Left ventricle myocardium inferior (tissue), 1 donor: Measurements from ENCODE around the gene PODN. TPM values are rescaled to one million over a fixed set of nuclear protein-coding genes. Genes with fewer than 3 reads are reported as not detected.
A peak's percentile ranks its signal among the peaks of the same experiment; 100 is the strongest.

Experiments
- DNase-seq: peaks from one replicate; pipeline ENCODE4 v3.0.0-alpha.2; 2020
- H3K27ac ChIP-seq: fragments of 200-600 bp; replicated peaks from 2 replicates; pipeline ENCODE4 v1.8.0; 2021
- H3K27me3 ChIP-seq: fragments of 200-600 bp; 2 replicates; pipeline ENCODE4 v1.8.0; 2021; ENCODE audit warnings: low read depth
- H3K36me3 ChIP-seq: fragments of 200-600 bp; 2 replicates; pipeline ENCODE4 v1.8.0; 2021
- H3K4me1 ChIP-seq: fragments of 200-600 bp; 2 replicates; pipeline ENCODE4 v1.8.0; 2021
- H3K4me3 ChIP-seq: fragments of 200-600 bp; 2 replicates; pipeline ENCODE4 v1.8.0; 2021; ENCODE audit warnings: mild to moderate bottlenecking, moderate library complexity
- H3K9me3 ChIP-seq: fragments of 200-600 bp; replicated peaks from 2 replicates; pipeline ENCODE4 v1.8.0; 2021
- intact Hi-C: fragments of 100-400 bp; cut with micrococcal nuclease; formaldehyde crosslinking; loops from one replicate; pipeline ENCODE4 v1.11.0; 2022
- total RNA-seq: library from RNA; stranded (reverse); fragmentation: NEBNext Ultra II Directional; extraction: Animal tissue kit (Norgen Biotek cat#: 25700); gene quantifications from one replicate; pipeline ENCODE4 v1.2.1, GENCODE V29; 2021
- TF ChIP-seq, protein P1 (sequence below): fragments of 200-600 bp; IDR thresholded peaks from 2 replicates; pipeline ENCODE4 v1.8.0; 2021; ENCODE audit warnings: antibody characterized with exemption, mild to moderate bottlenecking, borderline replicate concordance
- donor health status: DM: no; HTN: yes; CAD: no; lungs with severe emphysema.

PODN gene
- total RNA-seq, 1 donor from 2014 or later: 22.9 TPM

- DNase-seq: no peak
- intact Hi-C loops: no loop called here
Observed at GRCh38 chr1:53083636-53084588, 21.9 kb downstream of the PODN start.

DNA sequence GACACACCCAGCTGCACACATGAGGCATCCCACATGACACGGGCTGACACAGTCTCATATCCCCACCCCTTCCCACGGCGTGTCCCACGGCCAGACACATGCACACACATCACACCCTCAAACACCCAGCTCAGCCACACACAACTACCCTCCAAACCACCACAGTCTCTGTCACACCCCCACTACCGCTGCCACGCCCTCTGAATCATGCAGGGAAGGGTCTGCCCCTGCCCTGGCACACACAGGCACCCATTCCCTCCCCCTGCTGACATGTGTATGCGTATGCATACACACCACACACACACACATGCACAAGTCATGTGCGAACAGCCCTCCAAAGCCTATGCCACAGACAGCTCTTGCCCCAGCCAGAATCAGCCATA, 22.6 kb downstream of the PODN start:
- H3K9me3 ChIP-seq: no peaks in the 10 kb centered on the region
- no peak overlapping the region for H3K27ac ChIP-seq
- peaks cover 15% of the 10 kb centered on the region for H3K4me1 ChIP-seq
- no peak for DNase-seq
- no peaks in the 10 kb centered on the region for H3K36me3 ChIP-seq
- intact Hi-C loops: no loop called here
- no peaks in the 10 kb centered on the region for H3K27me3 ChIP-seq
- TF ChIP-seq, protein P1, sequence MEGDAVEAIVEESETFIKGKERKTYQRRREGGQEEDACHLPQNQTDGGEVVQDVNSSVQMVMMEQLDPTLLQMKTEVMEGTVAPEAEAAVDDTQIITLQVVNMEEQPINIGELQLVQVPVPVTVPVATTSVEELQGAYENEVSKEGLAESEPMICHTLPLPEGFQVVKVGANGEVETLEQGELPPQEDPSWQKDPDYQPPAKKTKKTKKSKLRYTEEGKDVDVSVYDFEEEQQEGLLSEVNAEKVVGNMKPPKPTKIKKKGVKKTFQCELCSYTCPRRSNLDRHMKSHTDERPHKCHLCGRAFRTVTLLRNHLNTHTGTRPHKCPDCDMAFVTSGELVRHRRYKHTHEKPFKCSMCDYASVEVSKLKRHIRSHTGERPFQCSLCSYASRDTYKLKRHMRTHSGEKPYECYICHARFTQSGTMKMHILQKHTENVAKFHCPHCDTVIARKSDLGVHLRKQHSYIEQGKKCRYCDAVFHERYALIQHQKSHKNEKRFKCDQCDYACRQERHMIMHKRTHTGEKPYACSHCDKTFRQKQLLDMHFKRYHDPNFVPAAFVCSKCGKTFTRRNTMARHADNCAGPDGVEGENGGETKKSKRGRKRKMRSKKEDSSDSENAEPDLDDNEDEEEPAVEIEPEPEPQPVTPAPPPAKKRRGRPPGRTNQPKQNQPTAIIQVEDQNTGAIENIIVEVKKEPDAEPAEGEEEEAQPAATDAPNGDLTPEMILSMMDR: no peak
- H3K4me3 ChIP-seq: no peak overlapping the region

More at GRCh38 chr1:53083636-53084588, 21.9 kb downstream of the PODN start:
- TF ChIP-seq, protein P1: no peak
- H3K27ac ChIP-seq: no peak overlapping the region
- no peaks in the 10 kb centered on the region for H3K36me3 ChIP-seq
- no peak overlapping the region for H3K4me3 ChIP-seq
- H3K4me1 ChIP-seq: peaks cover 15% of the 10 kb centered on the region
- H3K9me3 ChIP-seq: no peaks in the 10 kb centered on the region
- no peaks in the 10 kb centered on the region for H3K27me3 ChIP-seq

DNA sequence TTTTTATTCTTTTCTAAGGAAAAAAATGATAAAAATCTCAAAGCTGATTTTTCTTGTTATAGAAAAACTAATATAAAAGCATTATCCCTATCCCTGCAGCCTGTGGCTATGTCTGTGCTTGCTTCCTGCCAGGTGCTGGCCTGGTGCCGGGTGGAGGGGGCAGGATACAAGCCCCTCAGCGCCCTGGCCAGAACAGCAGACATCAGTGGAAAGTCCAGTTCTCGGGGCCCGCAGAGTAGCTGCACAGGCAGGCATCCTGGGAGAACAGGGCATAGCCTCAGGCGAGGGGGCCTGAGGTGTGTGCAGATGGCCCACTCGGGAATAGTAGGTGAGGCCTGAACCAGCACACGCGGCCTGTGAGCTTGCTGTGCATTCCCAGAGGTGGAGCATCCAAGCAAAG, 23.4 kb downstream of the PODN start:
- no peak overlapping the region for H3K4me3 ChIP-seq
- TF ChIP-seq, protein P1: no peak
- no peaks in the 10 kb centered on the region for H3K27me3 ChIP-seq
- H3K9me3 ChIP-seq: no peaks in the 10 kb centered on the region
- H3K36me3 ChIP-seq: no peaks in the 10 kb centered on the region
- H3K27ac ChIP-seq: no peak overlapping the region
- intact Hi-C loops: no loop called here
- H3K4me1 ChIP-seq: peaks cover 18% of the 10 kb centered on the region
- no peak for DNase-seq

DNA sequence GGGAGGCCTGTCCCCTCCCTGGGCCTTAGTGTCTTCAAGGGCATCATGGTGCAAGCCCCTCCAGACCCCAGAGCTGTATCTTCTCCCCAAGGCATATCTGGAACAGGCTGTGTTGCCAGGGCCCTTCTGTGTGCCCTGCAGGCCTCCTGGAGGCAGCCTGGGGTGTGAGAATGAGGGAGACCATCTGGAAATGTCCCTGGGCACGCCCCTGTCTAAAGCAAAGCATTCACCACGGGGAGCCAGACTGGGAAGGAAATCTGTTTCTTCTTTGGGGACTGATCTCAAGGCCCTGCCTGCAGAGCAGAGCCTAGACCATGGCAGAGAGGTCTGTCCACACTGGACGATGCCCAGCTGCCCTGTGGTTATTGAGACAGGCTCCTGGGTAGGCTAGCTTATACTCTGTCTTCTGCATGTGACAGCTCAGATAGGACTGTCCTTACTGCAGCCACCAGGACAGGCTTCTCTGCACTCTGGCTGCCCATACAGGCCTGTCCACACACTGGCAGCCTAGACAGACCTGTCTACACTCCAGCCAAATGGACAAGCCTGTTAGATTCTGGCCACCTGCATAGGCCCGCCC, 24.6 kb downstream of the PODN start:
- DNase-seq: no peak
- Histone ChIP-seq H3K27me3 (no peaks in the 10 kb centered on the region), H3K4me3 (no peak overlapping the region), H3K4me1 (peaks cover 30% of the 10 kb centered on the region), H3K9me3 (no peaks in the 10 kb centered on the region), H3K27ac (peak overlapping the region; percentile 36), H3K36me3 (no peaks in the 10 kb centered on the region)
- intact Hi-C loops: no loop called here
- TF ChIP-seq, protein P1: no peak

DNA sequence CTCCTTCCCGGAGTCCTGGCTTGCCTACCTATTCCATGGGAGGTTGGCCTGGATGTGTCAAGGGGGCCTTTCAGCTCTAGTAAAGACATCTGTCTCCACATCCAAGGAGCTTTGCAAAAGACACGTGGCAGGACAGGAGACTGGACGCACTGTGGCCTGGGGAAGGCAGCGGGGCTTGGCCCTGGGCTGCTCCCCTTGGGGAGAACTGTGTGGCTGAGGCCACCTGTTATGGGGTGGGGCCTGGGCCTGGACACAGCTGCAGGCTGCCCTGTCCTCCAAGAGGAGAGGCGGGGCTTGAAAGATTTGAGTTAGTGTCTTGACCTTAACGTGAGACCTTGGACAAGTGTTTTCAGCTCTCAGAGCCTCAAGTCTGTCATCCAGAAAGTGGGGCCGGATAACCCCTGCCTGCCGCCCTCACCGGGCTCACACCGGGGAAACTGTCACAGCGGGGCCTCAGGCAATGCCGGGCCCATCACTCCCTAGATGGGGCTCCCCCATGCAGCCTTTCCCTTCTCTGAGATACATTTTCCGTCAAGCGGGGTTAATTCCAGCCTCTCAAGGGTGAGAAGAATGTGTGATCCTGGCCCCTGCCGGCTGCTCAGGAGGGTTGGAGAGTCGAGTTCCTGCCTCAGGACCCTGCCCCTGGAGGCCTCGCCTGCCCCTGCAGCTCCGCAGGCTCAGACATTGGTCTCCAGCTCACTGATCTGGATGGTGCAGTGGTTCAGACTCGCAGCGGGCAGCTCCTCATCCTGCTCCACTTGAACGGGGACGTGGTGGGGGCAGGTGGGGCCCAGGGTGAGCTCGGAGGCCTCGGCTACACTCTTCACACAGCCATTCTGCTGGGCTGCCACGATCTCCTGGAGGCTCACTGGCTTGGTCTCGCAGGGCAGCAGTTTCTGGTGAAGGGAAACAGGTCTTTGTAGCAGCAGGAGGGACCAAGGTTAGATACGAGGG, 25.6 kb downstream of the PODN start:
- TF ChIP-seq, protein P1: no peak
- Histone ChIP-seq H3K27me3 (no peaks in the 10 kb centered on the region), H3K9me3 (no peaks in the 10 kb centered on the region), H3K27ac (peak overlapping the region; percentile 36), H3K36me3 (no peaks in the 10 kb centered on the region), H3K4me3 (no peak overlapping the region), H3K4me1 (peaks cover 36% of the 10 kb centered on the region)
- no peak for DNase-seq
- intact Hi-C loops: no loop called here
